Vagina (tissue), 2 donors: ENCODE measurements around the gene PCDHGA3. TPM values are rescaled to one million over a fixed set of nuclear protein-coding genes. Genes with fewer than 3 reads are reported as not detected.
A peak's percentile ranks its signal among the peaks of the same experiment; 100 is the strongest.
"Not testable (repeated sequence)": the region's sequence is repeated elsewhere in the genome, so short reads cannot be mapped to it uniquely, and the experiment has no call there.

Experiments
- DNase-seq, 2 donors: peaks; one replicate each; pipeline ENCODE4 v3.0.0-alpha.2; 2017; ENCODE audit errors: extremely low spot score in 2 of 2
- H3K27ac ChIP-seq: fragments of 200-600 bp; sonication (generic); one replicate; pipeline ENCODE4 v1.5.1; 2019
- H3K27me3 ChIP-seq: fragments of 200-600 bp; sonication (generic); one replicate; pipeline ENCODE4 v1.5.1; 2019
- H3K36me3 ChIP-seq, 2 donors: fragments of 200-600 bp; sonication (generic); one replicate each; pipeline ENCODE4 v1.5.1; 2017 to 2019
- H3K4me1 ChIP-seq: fragments of 200-600 bp; sonication (generic); one replicate; pipeline ENCODE4 v1.5.1; 2019
- H3K4me3 ChIP-seq, 2 donors: fragments of 200-600 bp; sonication (generic); 1 replicate in 1 of 2; 2 replicates in 1 of 2; pipeline ENCODE4 v1.5.1; 2016 to 2019
- H3K9me3 ChIP-seq: fragments of 200-600 bp; sonication (generic); one replicate; pipeline ENCODE4 v1.5.1; 2019
- POLR2A ChIP-seq, 2 donors: fragments of 450-650 bp; IDR thresholded peaks; one replicate each; pipeline ENCODE4 v1.6.1; 2017; ENCODE audit warnings: antibody characterized with exemption in 2 of 2, mild to moderate bottlenecking in 2 of 2, moderate library complexity in 2 of 2
- POLR2AphosphoS5 ChIP-seq, 2 donors: sonication (generic); formaldehyde crosslinking; IDR thresholded peaks; one replicate each; pipeline ENCODE4 v1.9.0; 2017; ENCODE audit warnings: antibody characterized with exemption in 2 of 2, mild to moderate bottlenecking in 2 of 2, low read depth in 1 of 2; ENCODE audit not compliant: insufficient read depth in 1 of 2
- intact Hi-C: fragments of 100-400 bp; cut with DNase I; formaldehyde crosslinking; loops from one replicate; pipeline ENCODE4 v1.15.1; 2023
- total RNA-seq: library from RNA; depleted of rRNA; stranded (reverse); fragments of >200 nt; gene quantifications from one replicate; pipeline ENCODE4 v1.2.3, GENCODE V29; 2016
- TF ChIP-seq, protein P1 (sequence below), 3 experiments: fragments of 450-650 bp in 2 of 3; fragments of 200-600 bp in 1 of 3; sonication (generic) in 1 of 3; IDR thresholded peaks; one replicate each; pipeline ENCODE4 v1.5.1; 2017 to 2019; ENCODE audit warnings: antibody characterized with exemption in 3 of 3, mild to moderate bottlenecking in 2 of 3, moderate library complexity in 2 of 3

Gene PCDHGA3
- total RNA-seq, 1 donor from 2014 or later, result 3.4 TPM

GRCh38 chr5:141369994-141370848 is 26.6 kb downstream of the PCDHGA3 start, which contains the start of gene PCDHGB3:
Gene PCDHGB3, plus strand, starts transcription at chr5:141370242. Its CDS starts 153 bp downstream, at chr5:141370395.
- H3K36me3 ChIP-seq, result peaks cover 0 to 15% of the 10 kb centered on the region in 2 donors
- no peaks in the 10 kb centered on the region for H3K27me3 ChIP-seq
- H3K9me3 ChIP-seq, result peaks cover 87% of the 10 kb centered on the region

DNA sequence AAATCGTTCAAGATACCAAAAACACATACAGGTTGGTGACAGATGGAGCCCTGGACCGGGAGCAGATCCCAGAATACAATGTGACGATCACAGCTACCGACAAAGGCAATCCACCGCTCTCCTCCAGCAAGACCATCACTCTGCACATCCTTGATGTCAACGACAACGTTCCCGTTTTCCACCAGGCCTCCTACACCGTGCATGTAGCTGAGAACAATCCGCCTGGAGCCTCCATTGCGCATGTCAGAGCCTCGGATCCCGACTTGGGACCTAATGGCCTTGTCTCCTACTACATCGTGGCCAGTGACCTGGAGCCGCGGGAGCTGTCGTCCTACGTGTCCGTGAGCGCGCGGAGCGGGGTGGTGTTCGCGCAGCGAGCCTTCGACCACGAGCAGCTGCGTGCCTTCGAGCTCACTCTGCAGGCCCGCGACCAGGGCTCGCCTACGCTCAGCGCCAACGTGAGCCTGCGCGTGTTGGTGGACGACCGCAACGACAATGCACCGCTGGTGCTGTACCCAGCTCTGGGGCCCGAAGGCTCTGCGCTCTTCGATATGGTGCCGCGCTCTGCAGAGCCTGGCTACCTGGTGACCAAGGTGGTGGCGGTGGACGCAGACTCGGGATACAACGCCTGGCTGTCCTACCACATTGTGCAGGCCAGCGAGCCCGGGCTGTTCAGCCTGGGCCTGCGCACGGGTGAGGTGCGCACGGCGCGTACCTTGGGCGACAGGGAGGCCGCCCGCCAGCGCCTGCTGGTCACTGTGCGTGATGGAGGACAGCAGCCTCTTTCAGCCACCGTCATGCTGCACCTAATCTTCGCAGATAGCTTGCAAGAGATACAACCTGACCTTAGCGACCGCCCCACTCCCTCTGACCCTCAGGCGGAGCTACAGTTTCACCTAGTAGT is 28.2 kb downstream of the PCDHGA3 start:
- DNase-seq, result no peak
- intact Hi-C loops, result no loop called here
- Histone ChIP-seq H3K36me3 (peaks cover 0 to 15% of the 10 kb centered on the region in 2 donors), H3K4me3 (no peak overlapping the region), H3K27me3 (no peaks in the 10 kb centered on the region), H3K27ac (no peak overlapping the region), H3K4me1 (no peaks in the 10 kb centered on the region), H3K9me3 (peaks cover 83% of the 10 kb centered on the region)
- TF ChIP-seq, protein P1, sequence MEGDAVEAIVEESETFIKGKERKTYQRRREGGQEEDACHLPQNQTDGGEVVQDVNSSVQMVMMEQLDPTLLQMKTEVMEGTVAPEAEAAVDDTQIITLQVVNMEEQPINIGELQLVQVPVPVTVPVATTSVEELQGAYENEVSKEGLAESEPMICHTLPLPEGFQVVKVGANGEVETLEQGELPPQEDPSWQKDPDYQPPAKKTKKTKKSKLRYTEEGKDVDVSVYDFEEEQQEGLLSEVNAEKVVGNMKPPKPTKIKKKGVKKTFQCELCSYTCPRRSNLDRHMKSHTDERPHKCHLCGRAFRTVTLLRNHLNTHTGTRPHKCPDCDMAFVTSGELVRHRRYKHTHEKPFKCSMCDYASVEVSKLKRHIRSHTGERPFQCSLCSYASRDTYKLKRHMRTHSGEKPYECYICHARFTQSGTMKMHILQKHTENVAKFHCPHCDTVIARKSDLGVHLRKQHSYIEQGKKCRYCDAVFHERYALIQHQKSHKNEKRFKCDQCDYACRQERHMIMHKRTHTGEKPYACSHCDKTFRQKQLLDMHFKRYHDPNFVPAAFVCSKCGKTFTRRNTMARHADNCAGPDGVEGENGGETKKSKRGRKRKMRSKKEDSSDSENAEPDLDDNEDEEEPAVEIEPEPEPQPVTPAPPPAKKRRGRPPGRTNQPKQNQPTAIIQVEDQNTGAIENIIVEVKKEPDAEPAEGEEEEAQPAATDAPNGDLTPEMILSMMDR (IDR thresholded peaks at IDR 0.05), result no peak
- no peak for TF ChIP-seq POLR2AphosphoS5 (IDR thresholded peaks at IDR 0.05; ENCODE audit: insufficient read depth in 1 of 2, low read depth in 1 of 2)
- no peak for TF ChIP-seq POLR2A (IDR thresholded peaks at IDR 0.05)

More at GRCh38 chr5:141369994-141370848, 26.6 kb downstream of the PCDHGA3 start, which contains the start of gene PCDHGB3:
- intact Hi-C loops, result no loop called here
- no peak for DNase-seq
- no peak for TF ChIP-seq POLR2AphosphoS5 (IDR thresholded peaks at IDR 0.05; ENCODE audit: insufficient read depth in 1 of 2, low read depth in 1 of 2)
- no peak for TF ChIP-seq POLR2A (IDR thresholded peaks at IDR 0.05)
- TF ChIP-seq, protein P1 (IDR thresholded peaks at IDR 0.05), result no peak
- Histone ChIP-seq H3K4me3 (peak within 1 kb of the TSS; percentile 7 to 9), H3K27ac (no peak within 1 kb of the TSS), H3K4me1 (no peaks in the 10 kb centered on the region)

DNA sequence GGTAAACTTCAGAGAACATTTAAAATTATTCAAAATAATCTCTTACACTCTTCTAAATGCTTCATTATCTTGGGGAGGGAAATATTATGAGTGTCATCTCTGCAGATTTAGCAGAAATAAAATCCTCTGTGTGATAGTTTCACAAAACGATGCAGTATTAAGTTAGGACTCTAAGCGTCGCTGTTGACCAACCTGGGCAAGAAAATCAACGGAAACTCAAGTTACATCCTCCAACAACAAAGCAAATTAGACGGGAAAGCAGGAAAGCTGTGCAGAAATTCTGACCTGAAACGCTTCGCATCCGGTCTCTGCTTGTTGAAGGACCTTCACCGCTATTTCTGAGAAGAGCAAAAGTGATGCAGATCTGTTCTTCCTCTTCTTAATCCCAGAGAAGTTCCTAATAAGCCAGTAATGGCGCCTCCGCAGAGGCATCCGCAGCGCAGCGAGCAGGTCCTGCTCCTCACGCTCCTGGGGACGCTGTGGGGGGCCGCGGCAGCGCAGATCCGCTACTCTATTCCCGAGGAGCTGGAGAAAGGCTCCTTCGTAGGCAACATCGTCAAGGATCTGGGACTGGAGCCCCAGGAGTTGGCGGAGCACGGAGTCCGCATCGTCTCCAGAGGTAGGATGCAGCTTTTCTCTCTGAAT is 30.2 kb downstream of the PCDHGA3 start, which contains the start of gene PCDHGA6:
Gene PCDHGA6 (plus strand): TSS at position 219 of the 645 bp plus-strand sequence. CDS start 193 bp downstream, at position 412.
- Histone ChIP-seq H3K4me1 (no peaks in the 10 kb centered on the region), H3K36me3 (peaks cover 0 to 15% of the 10 kb centered on the region in 2 donors), H3K4me3 (peak within 1 kb of the TSS; percentile 1 to 26), H3K27ac (no peak within 1 kb of the TSS), H3K9me3 (peaks cover 87% of the 10 kb centered on the region), H3K27me3 (no peaks in the 10 kb centered on the region)
- DNase-seq, result no peak
- intact Hi-C loops, result no loop called here
- TF ChIP-seq POLR2AphosphoS5 (IDR thresholded peaks at IDR 0.05; ENCODE audit: insufficient read depth in 1 of 2, low read depth in 1 of 2), result peak in 1 of 2 donors; percentile 15
- TF ChIP-seq, protein P1 (IDR thresholded peaks at IDR 0.05), result peak in 1 of 3 experiments; percentile 8
- no peak for TF ChIP-seq POLR2A (IDR thresholded peaks at IDR 0.05)

GRCh38 chr5:141374627-141375026 is 31.0 kb downstream of the PCDHGA3 start:
- no peak for DNase-seq
- peaks cover 0 to 15% of the 10 kb centered on the region in 2 donors for H3K36me3 ChIP-seq
- TF ChIP-seq, protein P1 (IDR thresholded peaks at IDR 0.05), result no peak
- TF ChIP-seq POLR2A (IDR thresholded peaks at IDR 0.05) (no peak), POLR2AphosphoS5 (IDR thresholded peaks at IDR 0.05; ENCODE audit: insufficient read depth in 1 of 2, low read depth in 1 of 2) (no peak)
- H3K9me3 ChIP-seq, result peaks cover 89% of the 10 kb centered on the region
- H3K4me1 ChIP-seq, result no peaks in the 10 kb centered on the region
- no peak overlapping the region for H3K27ac ChIP-seq
- H3K27me3 ChIP-seq, result no peaks in the 10 kb centered on the region
- H3K4me3 ChIP-seq, result peak overlapping the region in 1 of 2 donors; percentile 1
- intact Hi-C loops, result no loop called here

GRCh38 chr5:141375444-141376155 is 32.0 kb downstream of the PCDHGA3 start:
- H3K27me3 ChIP-seq, H3K4me3 ChIP-seq, DNase-seq, H3K4me1 ChIP-seq, H3K27ac ChIP-seq, intact Hi-C loops: not testable (repeated sequence)
- H3K9me3 ChIP-seq, result peaks cover 81% of the 10 kb centered on the region
- peaks cover 0 to 12% of the 10 kb centered on the region in 2 donors for H3K36me3 ChIP-seq
